NCI-H2029 (cell line): ENCODE measurements around the gene ZNF471.

ENCODE experiments used
- DNase-seq: peaks from one replicate; lab custom pipeline; 2025; lab: John Stamatoyannopoulos, UW

Gene ZNF471

DNA sequence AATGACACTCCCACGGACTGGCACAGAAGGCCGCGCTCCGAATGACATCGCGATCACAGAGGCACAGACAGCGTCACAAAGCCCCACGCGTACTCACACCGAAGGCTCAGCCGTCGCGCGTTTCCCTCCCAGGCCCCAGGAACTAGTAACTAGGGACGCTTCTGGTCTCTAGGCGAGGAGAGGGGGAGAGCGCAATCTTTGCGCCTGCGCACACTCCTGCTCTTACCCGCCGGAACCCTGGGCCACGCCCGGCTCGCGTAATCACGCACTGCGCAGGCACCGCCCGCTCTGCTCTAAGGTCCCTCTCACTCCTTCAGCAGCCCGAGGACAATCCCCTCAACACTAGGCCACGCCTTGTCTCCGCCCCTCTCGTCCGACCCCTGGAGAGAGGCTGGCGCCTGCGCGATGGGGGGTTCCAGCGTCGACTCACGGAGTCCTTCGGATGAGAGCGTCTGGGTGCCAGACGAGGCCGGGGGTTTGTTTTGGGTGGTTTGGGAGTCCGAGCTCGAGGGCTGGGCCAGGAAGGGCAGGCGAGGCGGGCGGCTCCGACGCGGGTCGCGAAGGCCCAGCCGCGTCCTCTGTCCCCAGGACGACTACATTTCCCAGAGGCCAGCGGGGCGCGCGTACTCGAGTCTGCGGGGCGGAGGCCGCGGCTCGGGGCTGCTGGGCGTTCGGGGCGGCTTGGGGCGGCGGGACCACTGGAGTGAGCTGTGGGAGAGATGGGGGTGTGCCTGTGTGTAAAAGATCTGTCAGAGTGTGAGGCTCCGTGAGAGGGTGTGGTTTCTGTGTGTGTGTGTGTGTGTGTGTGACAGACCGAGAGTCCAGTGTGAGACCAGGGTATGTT is at the start of gene ZNF471:
TSS of gene ZNF471 (plus strand) at position 410 of the 844 bp plus-strand sequence. CDS start 3,717 bp downstream, outside the sequence.
- peak; percentile 47 for DNase-seq

DNA sequence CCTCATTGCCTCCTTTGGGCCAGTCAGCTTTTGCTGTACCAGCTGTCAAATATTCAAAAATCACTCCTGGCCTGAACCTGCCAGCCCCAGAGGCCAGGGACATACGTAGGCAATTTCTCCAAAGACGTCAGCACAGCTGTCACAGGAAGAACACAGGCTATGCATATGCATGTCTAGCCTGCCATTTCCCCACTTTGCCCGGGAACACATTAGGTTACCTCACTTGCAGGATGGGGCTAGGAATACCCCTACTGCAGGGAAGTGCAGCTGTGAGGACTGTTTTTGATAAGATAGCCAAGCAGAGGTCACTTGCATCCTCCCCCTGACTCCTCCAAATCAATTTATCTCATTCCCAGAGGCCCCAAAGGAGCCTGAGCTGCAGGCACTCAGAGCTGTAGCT is 33.3 kb upstream of the ZNF471 start:
- DNase-seq = no peak

DNA sequence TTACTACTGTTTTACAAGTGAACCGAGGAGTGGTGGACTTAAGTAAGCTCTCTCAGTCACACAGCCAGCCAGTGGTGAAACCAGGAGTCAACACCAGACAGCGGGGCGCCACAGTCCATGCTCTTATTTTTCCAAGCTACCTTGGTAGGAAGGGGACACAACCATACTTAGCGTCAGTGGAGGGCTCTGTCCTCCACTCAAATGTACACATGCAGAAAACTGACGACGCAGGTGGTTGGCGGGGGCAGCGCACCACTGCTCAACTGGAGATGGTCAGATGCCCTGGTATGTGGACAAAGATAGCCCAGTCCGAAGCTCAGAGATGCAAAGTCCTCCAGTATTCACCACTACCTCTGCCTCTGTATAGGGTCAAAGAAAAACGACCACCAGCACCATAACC is 31.6 kb upstream of the ZNF471 start:
- no peak for DNase-seq

DNA sequence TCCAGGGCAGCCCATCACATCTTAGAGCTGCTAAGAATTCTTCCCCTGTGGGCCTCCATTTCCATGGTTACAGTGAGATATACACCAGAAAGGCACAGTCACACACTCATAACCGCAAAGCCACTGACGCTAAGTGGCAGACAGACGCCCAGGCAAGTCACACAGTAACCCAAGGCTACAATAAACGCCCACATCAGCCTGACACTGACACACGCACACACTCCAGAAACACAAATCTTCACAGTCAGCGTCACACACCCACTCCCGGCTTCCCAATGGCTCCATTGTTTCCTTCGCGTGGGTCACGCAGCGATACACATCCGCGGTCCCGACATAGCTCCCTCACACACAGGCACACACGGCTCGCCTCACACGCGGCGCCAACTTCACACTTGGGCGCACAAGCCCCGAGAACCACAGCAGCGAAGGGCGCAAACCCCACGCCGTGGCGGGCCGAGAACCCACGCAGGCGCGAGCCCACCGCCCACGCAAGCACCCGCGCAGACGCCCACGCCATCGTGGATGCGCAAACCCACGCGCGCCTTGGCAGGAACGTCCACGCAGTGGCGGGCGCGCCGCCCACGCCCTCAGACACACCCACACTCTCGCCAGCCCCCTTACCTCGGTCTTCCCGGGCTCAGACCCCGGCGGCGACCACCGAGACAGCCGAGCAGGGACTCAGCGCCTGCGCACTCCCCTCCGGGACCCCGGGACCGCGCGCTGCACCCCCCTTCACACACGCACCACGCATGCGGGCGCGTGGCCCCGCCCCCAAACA is 30.8 kb upstream of the ZNF471 start, which contains the start of gene ZNF667:
TSS of gene ZNF667 (minus strand) at position 695 of the 778 bp plus-strand sequence. CDS start 14,975 bp downstream, outside the sequence.
- no peak for DNase-seq

DNA sequence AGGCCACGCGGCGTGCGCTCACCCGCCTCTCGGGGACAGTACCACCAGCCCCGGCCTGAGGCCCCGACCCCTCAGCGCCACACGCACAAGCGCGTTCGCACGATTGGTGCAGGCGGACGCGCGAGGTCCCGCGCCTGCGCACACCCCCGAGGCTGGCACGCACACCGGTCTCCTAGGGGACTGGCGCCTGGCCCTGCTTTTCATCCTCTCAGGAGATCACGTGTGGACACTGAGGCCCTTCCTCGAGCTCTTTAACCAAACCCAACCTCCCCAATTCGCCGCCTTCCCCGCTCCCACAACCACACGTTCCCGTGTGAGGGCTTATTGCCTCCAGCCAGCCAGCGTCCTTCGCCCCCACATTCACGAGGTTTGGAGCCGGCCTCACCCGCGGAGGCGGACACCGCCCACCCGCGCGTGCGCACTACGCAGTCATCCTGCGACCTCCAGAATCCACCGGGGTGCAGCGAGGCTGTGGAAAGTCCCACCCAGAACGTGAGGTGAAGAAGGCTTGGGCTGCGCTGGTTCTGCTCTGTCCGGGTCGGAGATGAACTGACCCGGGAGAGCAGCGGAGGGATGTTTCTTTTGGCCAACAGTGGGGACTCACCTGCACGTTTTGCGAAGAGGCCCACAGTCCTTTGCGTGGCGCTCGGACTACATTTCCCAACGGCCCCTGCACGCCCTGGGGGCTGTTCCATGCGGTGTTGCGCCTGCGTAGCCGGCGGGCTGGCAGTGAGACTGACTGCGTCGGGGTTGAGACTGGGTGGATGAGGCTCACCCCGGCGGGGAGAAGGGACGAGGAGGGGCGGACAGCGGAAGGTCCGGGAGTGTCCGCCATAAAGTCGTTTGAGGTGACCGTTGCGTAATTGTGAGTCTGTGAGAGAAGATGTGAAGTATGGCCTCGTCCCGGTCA is 30.0 kb upstream of the ZNF471 start:
- no peak for DNase-seq

DNA sequence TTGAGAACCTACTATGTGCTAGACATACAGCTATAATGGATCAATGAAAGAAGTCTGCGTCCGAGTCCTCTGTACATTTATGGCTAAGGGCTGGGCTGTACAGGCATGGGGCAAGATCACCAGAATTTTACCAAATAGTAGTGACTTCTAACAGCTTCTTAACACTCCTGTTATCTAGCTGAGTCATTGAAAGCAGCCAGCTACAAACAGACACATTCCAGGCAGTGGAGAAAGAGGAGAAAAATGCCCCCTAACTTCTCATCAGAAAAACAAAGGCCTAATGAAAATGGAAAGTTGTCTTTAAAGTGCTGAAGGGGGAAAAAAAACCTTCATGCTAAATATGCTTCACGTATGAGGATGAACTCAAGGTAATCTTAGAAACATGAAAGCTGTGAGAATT is 16.3 kb upstream of the ZNF471 start:
- DNase-seq = no peak

DNA sequence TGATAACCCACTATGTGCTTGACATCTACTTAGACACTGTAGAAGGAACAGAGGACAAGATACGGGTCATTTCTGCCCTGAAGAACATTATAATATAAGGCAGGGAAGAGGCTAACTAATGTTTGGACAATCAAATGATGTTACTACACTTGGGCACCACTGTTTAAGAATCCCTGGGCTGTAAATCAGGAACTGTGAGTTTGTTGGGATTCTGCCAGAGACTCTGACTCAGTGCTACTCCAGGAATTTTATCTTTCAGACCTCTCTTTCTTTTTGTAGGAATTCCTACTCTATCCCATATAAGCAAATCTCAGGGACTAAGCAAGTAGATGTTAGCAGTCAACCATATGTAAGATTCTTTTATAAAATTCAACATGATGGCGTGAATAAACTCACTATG is 3.1 kb upstream of the ZNF471 start:
- DNase-seq = no peak

DNA sequence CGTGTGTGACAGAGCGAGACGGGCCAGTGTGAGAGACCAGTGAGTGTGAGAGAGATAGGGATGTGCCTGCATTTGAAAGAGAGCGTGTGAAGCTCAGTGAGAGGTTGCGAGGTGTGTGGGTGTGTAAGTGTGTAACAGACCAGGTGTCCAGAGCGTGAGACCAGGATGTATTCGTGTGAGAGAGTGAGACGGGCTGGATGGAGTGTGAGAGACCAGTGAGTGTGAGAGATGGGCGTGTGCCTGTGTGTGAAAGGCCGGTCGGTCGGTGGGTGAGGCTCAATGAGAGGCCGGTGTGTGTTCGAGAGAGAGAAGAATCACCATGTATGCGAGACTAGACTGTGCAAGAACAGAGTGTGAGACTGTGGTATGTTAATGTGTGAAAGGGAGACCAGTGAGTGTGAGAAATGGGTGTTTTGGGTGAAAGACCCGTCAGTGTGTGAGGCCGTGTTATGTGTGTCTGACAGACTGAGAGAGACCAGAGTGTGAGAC is 679 bp downstream of the ZNF471 start:
- DNase-seq = no peak

DNA sequence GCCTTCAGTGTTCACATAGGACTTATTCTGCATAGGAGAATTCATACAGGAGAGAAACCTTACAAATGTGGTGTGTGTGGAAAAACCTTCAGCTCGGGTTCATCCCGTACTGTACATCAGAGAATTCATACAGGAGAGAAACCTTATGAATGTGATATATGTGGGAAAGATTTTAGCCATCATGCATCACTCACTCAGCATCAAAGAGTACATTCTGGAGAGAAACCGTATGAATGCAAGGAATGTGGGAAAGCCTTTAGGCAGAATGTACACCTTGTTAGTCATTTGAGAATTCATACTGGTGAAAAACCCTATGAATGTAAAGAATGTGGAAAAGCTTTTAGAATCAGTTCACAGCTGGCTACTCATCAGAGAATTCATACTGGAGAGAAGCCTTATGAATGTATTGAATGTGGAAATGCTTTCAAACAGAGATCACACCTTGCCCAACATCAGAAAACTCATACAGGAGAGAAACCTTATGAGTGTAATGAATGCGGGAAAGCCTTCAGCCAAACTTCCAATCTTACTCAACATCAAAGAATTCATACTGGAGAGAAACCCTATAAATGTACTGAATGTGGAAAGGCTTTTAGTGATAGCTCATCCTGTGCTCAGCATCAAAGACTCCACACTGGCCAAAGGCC is 17.7 kb downstream of the ZNF471 start:
- no peak for DNase-seq

DNA sequence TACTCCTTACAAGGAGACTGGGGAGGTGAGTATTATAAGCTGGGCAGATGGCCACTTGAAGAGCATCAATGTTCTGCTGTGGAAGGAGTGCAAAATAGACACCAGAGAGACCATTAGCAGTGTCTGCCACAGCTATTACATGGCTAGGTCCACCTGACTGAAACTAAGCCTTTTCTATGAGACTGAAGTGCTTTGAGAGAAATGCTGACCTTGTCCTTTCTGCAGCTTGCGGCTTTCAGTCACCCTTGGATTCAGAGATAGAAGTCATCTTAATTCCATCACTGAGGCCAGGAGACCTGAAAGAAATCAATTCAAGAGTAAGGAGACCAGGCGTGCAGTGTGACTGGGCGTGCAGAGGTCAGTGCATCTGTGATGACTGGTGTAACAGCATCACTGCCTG is 29.8 kb downstream of the ZNF471 start:
- no peak for DNase-seq

DNA sequence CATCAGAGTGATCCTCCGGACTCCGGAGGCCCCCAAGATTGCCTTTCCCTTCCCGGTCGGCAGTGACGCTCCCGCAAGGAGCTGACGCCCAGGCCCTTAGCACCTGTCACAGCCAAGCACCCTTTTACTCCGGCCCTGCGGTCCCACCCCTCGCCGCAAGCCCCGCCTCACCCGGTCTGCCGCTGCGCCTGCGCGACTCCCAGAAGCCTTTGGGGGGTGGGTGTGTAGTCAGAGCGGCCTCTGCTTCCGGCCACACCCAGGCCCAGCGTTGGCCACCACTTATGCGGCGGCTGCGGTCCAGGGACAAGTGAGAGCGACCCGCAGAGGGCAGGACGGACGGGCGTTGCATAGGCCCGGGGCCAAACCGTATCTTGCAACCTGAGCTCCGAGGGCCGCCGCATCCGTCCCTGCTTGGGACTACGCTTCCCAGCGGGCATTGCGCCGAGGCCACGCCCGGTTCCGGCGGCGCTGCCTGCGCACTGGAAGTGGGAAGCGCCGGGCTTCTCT is 30.7 kb downstream of the ZNF471 start:
- DNase-seq = peak; percentile 73

DNA sequence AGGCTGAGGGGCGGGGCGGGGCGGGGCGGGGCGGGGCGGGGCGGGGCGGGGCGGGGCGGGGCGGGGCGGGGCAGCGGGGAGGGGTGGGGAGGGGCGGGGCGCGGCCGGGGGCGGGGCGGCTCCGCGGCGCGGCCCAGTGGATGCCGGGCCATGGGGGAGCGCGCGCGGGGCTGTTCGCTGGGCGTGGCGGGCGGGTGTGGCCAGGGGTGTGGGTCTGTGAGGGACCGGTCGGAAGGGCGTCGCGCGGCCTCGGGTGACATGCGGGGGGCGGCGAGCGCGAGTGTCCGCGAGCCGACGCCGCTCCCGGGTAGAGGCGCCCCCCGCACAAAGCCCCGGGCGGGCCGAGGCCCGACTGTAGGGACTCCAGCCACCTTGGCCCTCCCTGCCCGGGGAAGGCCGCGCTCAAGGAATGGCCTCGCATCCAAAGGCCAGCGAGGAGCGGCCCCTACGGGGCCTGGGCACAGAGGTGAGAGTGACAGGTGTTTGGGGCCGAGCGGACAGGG is 31.2 kb downstream of the ZNF471 start, which contains the start of gene ZFP28:
TSS of gene ZFP28 (plus strand) at position 188 of the 503 bp plus-strand sequence. CDS start at position 259, 71 bp downstream.
- DNase-seq = no peak

DNA sequence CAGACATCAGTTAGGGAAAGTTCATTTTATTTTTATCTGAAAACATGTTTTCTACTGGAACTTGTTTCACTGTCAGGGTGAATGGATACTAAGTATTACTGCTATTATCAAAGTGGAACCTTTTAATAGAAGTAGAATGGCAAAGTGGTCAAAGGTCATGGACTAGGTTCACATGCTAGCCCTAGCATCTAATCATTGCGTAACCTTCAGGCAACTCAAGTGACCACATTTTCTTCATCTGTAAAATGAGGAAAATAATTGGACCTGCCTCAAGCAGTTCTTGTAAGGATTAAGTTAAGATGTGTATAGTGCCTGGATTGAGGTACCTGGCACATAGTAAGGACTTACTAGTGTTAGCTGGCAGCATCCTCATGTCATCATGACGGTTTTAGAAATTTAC is 36.1 kb downstream of the ZNF471 start:
- DNase-seq = no peak

DNA sequence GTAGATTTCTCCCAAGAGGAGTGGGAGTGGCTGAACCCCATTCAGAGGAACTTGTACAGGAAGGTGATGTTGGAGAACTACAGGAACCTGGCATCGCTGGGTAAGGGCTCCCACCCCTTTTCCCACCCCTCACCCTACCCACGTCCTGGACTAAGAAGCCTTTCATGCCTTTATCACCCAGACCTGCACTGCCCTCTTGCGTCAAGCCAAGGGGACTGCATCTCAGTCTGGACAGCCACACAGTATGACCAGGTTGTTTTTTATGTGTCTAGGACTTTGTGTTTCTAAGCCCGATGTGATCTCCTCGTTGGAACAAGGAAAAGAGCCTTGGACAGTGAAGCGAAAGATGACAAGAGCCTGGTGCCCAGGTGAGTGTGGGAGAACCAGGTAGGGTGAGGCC is 39.9 kb downstream of the ZNF471 start:
- DNase-seq = no peak

DNA sequence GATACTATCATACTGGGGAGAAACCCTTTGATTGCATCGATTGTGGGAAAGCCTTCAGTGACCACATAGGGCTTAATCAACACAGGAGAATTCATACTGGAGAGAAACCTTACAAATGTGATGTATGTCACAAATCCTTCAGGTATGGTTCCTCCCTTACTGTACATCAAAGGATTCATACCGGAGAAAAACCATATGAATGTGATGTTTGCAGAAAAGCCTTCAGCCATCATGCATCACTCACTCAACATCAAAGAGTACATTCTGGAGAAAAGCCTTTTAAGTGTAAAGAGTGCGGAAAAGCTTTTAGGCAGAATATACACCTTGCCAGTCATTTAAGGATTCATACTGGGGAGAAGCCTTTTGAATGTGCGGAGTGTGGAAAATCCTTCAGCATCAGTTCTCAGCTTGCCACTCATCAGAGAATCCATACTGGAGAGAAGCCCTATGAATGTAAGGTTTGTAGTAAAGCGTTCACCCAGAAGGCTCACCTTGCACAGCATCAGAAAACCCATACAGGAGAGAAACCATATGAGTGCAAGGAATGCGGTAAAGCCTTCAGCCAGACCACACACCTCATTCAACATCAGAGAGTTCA is 46.7 kb downstream of the ZNF471 start:
- DNase-seq = no peak

DNA sequence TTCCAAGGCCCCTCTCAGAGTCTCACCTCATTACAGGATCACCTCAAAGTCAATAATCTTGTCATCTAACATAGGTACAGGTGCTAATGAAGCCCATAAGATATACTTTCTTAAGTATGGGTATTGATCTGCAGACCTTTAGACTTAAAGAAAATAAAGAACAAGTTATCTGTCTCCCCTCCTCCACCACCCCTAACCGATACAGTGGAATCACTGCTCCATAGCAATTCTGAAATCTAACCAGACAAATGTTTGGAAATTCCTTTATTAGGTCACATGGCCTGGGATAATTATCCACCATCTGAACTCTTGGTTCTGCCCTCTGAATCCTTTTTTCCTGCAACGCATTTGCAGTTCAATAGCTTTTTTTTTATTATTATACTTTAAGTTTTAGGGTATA is 55.1 kb downstream of the ZNF471 start:
- DNase-seq = no peak

DNA sequence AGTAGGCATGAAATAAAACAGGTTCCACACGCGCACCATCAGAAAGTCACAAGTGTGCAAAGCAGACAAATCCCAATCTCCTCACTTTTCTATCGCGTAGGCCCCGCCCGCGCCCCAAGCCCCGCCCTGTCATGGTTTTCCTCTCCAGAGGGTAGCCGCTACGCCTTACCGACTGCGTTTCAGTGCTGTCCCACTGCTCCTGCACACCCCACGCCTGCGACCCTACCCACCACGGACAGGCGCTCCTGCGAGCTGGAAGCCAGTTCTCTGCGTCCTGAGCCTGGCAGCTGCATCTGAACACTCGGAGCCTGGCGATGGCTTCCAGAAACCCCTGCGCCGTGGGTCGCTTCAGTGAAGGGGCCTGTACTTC is 59.2 kb downstream of the ZNF471 start:
- DNase-seq = no peak

DNA sequence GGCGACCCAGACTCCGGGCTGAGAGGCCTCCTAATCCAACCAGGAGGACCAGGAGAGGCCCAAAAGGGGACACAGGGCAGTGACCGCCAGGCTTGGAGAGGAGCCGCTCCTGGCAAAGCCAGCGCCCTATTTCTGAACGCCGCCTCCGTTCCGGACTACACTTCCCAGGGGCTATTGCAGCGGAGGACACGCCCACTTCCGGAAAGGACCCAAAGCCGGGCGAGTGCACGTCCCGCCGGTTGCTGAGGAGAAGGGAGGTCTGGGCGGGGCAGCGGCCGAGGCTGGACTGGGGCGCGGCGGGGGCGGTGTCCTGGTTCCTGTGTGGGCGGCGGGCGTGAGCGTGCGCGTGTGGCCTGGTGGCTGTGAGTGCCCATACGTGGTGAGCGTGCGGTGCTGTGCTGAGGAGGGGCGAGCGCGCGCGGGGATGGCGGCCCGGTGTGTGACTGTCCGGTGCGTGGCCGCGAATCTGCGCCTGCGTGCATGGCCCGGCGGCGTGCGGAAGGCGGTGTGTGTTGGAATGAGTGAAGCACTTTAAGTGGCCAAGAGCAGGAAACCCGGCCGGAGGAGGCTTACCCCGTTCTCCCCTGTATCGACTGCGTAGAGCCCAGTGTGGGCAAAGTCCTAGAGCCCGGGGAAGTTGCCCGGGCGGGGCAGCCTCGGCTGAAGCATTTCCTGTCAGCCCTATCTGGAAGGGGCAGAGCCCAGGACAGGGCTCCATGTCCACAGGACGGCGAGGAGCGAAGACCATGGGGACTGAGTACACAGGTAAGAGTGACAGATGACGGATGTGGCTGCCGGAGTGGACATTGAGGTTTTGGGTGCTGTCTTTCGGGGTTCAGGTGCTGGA is 59.8 kb downstream of the ZNF471 start, which contains the start of gene ZNF470:
TSS of gene ZNF470 (plus strand) at position 195 of the 847 bp plus-strand sequence. CDS start 2,844 bp downstream, outside the sequence.
- DNase-seq = peak; percentile 83

DNA sequence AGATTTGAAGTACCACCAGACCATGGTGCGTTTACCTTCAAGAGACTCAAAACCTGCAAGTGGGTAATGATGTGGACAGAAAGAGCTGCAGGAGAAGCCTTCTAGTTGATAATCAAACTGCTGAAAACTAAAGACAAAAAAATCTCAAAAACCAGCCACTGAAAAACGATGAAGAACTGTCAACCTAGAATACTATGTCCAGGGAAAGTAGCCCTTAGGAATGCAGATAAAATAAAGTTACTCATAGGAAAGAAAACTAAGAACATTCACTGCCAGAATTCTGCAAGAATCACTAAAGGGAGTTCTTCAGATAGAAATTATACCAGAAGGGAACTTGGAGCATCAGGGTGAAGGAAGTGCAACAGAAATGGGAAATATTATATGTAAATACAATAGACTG is 64.9 kb downstream of the ZNF471 start:
- DNase-seq = no peak
